Duodenal mucosa (tissue), 2 donors: ENCODE results near the gene LIPC.

ENCODE experiments used
- H3K27ac ChIP-seq: one replicate; pipeline ENCODE4 v1.7.0; 2013; ENCODE audit warnings: low read depth, low read length
- H3K27me3 ChIP-seq, 2 donors: one replicate each; pipeline ENCODE4 v1.7.0; 2013; ENCODE audit warnings: low read length in 2 of 2, control low read depth in 1 of 2; ENCODE audit not compliant: insufficient read depth in 2 of 2, control insufficient read depth in 1 of 2
- H3K36me3 ChIP-seq, 2 donors: one replicate each; pipeline ENCODE4 v1.7.0; 2013; ENCODE audit warnings: low read length in 2 of 2, control low read depth in 1 of 2; ENCODE audit not compliant: insufficient read depth in 2 of 2, control insufficient read depth in 1 of 2
- H3K4me1 ChIP-seq, 2 donors: one replicate each; pipeline ENCODE4 v1.7.0; 2013; ENCODE audit warnings: low read length in 2 of 2, control low read depth in 1 of 2; ENCODE audit not compliant: insufficient read depth in 2 of 2, control insufficient read depth in 1 of 2
- H3K4me3 ChIP-seq, 2 donors: one replicate each; pipeline ENCODE4 v1.7.0; 2013; ENCODE audit warnings: low read length in 2 of 2, low read depth in 1 of 2
- H3K9ac ChIP-seq, 2 donors: one replicate each; pipeline ENCODE4 v1.7.0; 2013; ENCODE audit warnings: low read length in 2 of 2, low read depth in 1 of 2
- H3K9me3 ChIP-seq, 2 donors: one replicate each; pipeline ENCODE4 v1.7.0; 2013; ENCODE audit warnings: low read length in 2 of 2, control low read depth in 1 of 2; ENCODE audit not compliant: control insufficient read depth in 1 of 2

LIPC gene

GRCh38 chr15:58418135-58418534 lies 13.7 kb upstream of the LIPC start:
- Histone ChIP-seq H3K9me3 (no peaks in the 10 kb centered on the region), H3K9ac (no peak overlapping the region), H3K27ac (no peak overlapping the region), H3K27me3 (no peaks in the 10 kb centered on the region), H3K4me3 (no peak overlapping the region), H3K4me1 (peaks cover 0 to 2% of the 10 kb centered on the region in 2 donors), H3K36me3 (no peaks in the 10 kb centered on the region)

GRCh38 chr15:58419803-58420524 lies 11.8 kb upstream of the LIPC start:
- Histone ChIP-seq H3K9ac (no peak overlapping the region), H3K4me3 (no peak overlapping the region), H3K4me1 (peaks cover 0 to 15% of the 10 kb centered on the region in 2 donors), H3K36me3 (no peaks in the 10 kb centered on the region), H3K27ac (no peak overlapping the region), H3K9me3 (no peaks in the 10 kb centered on the region), H3K27me3 (no peaks in the 10 kb centered on the region)

GRCh38 chr15:58420579-58421043 lies 11.2 kb upstream of the LIPC start:
- no peak overlapping the region for H3K27ac ChIP-seq

GRCh38 chr15:58423205-58423604 lies 8.6 kb upstream of the LIPC start:
- no peaks in the 10 kb centered on the region for H3K27me3 ChIP-seq
- H3K36me3 ChIP-seq, result no peaks in the 10 kb centered on the region
- no peak overlapping the region for H3K27ac ChIP-seq
- no peaks in the 10 kb centered on the region for H3K9me3 ChIP-seq
- peaks cover 8 to 18% of the 10 kb centered on the region in 2 donors for H3K4me1 ChIP-seq
- H3K4me3 ChIP-seq, result no peak overlapping the region
- no peak overlapping the region for H3K9ac ChIP-seq

More at GRCh38 chr15:58420579-58421043, 11.2 kb upstream of the LIPC start:
- no peak overlapping the region for H3K9ac ChIP-seq
- peaks cover 5 to 18% of the 10 kb centered on the region in 2 donors for H3K4me1 ChIP-seq
- no peaks in the 10 kb centered on the region for H3K9me3 ChIP-seq
- H3K4me3 ChIP-seq, result no peak overlapping the region
- H3K27me3 ChIP-seq, result no peaks in the 10 kb centered on the region
- no peaks in the 10 kb centered on the region for H3K36me3 ChIP-seq

GRCh38 chr15:58423831-58424608 lies 7.8 kb upstream of the LIPC start:
- Histone ChIP-seq H3K9me3 (no peaks in the 10 kb centered on the region), H3K4me3 (no peak overlapping the region), H3K27me3 (no peaks in the 10 kb centered on the region), H3K27ac (no peak overlapping the region), H3K9ac (no peak overlapping the region), H3K4me1 (peaks cover 8 to 18% of the 10 kb centered on the region in 2 donors), H3K36me3 (no peaks in the 10 kb centered on the region)

GRCh38 chr15:58424722-58425121 lies 7.1 kb upstream of the LIPC start:
- Histone ChIP-seq H3K27me3 (no peaks in the 10 kb centered on the region), H3K27ac (no peak overlapping the region), H3K36me3 (no peaks in the 10 kb centered on the region), H3K4me3 (no peak overlapping the region), H3K9me3 (no peaks in the 10 kb centered on the region), H3K4me1 (peaks cover 8 to 18% of the 10 kb centered on the region in 2 donors), H3K9ac (no peak overlapping the region)

- no peaks in the 10 kb centered on the region for H3K27me3 ChIP-seq
- no peaks in the 10 kb centered on the region for H3K36me3 ChIP-seq
- H3K9ac ChIP-seq, result no peak overlapping the region
- H3K27ac ChIP-seq, result no peak overlapping the region
- H3K4me1 ChIP-seq, result peaks cover 8 to 18% of the 10 kb centered on the region in 2 donors
- H3K9me3 ChIP-seq, result no peaks in the 10 kb centered on the region
- no peak overlapping the region for H3K4me3 ChIP-seq
Observed at GRCh38 chr15:58425185-58425584, 6.6 kb upstream of the LIPC start.

GRCh38 chr15:58425834-58426233 lies 6.0 kb upstream of the LIPC start:
- Histone ChIP-seq H3K27ac (no peak overlapping the region), H3K4me3 (no peak overlapping the region), H3K4me1 (peaks cover 8 to 18% of the 10 kb centered on the region in 2 donors), H3K27me3 (no peaks in the 10 kb centered on the region), H3K9me3 (no peaks in the 10 kb centered on the region), H3K36me3 (no peaks in the 10 kb centered on the region), H3K9ac (no peak overlapping the region)

- Histone ChIP-seq H3K27me3 (no peaks in the 10 kb centered on the region), H3K27ac (no peak overlapping the region), H3K36me3 (no peaks in the 10 kb centered on the region), H3K9me3 (no peaks in the 10 kb centered on the region), H3K4me1 (peaks cover 11 to 18% of the 10 kb centered on the region in 2 donors), H3K4me3 (no peak overlapping the region), H3K9ac (no peak overlapping the region)
Observed at GRCh38 chr15:58426501-58426900, 5.3 kb upstream of the LIPC start.

GRCh38 chr15:58427987-58428386 lies 3.8 kb upstream of the LIPC start:
- no peaks in the 10 kb centered on the region for H3K9me3 ChIP-seq
- H3K9ac ChIP-seq, result no peak overlapping the region
- no peak overlapping the region for H3K27ac ChIP-seq
- no peaks in the 10 kb centered on the region for H3K36me3 ChIP-seq
- peaks cover 18 to 26% of the 10 kb centered on the region in 2 donors for H3K4me1 ChIP-seq
- H3K27me3 ChIP-seq, result no peaks in the 10 kb centered on the region
- H3K4me3 ChIP-seq, result no peak overlapping the region
